Measurements from ENCODE around the gene ABLIM1. TPM values are rescaled to one million over a fixed set of nuclear protein-coding genes. Genes with fewer than 3 reads are reported as not detected.

The ABLIM1 gene
- total RNA-seq, 1 donor from 2014 or later, result 105 TPM

DNA sequence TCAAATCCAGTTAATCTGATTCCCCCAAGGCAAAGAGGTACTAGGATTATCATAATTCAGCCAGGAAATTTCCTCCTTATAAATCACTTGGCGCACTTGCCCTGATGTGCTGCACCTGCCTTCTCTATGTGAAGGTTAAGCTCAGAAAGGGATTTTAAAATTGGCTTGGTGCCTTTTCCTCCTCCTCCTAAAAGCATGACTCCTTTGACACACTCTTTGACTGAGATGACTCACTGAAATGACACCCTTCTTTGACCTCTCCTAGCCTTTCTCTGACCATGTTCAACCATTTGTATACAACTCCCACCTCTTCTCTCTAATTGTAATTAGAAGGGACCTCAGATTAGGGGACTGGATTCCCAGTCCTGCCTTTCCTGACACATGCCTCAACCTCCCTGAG lies 46.5 kb downstream of the ABLIM1 start:
- H3K36me3 Mint-ChIP-seq, result peaks cover 3% of the 10 kb centered on the region
- H3K27ac Mint-ChIP-seq, result no peak overlapping the region
- TF ChIP-seq, protein P1, sequence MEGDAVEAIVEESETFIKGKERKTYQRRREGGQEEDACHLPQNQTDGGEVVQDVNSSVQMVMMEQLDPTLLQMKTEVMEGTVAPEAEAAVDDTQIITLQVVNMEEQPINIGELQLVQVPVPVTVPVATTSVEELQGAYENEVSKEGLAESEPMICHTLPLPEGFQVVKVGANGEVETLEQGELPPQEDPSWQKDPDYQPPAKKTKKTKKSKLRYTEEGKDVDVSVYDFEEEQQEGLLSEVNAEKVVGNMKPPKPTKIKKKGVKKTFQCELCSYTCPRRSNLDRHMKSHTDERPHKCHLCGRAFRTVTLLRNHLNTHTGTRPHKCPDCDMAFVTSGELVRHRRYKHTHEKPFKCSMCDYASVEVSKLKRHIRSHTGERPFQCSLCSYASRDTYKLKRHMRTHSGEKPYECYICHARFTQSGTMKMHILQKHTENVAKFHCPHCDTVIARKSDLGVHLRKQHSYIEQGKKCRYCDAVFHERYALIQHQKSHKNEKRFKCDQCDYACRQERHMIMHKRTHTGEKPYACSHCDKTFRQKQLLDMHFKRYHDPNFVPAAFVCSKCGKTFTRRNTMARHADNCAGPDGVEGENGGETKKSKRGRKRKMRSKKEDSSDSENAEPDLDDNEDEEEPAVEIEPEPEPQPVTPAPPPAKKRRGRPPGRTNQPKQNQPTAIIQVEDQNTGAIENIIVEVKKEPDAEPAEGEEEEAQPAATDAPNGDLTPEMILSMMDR (IDR thresholded peaks at IDR 0.05; ENCODE audit: unreplicated experiment), result no peak
- H3K27me3 Mint-ChIP-seq (ENCODE audit: low read depth), result no peaks in the 10 kb centered on the region
- H3K4me3 Mint-ChIP-seq, result no peak overlapping the region
- no peaks in the 10 kb centered on the region for H3K4me1 Mint-ChIP-seq
- no peak for DNase-seq (ENCODE audit: low spot score in 2 of 2, unreplicated experiment in 2 of 2)
- peaks cover 4% of the 10 kb centered on the region for H3K9me3 Mint-ChIP-seq

DNA sequence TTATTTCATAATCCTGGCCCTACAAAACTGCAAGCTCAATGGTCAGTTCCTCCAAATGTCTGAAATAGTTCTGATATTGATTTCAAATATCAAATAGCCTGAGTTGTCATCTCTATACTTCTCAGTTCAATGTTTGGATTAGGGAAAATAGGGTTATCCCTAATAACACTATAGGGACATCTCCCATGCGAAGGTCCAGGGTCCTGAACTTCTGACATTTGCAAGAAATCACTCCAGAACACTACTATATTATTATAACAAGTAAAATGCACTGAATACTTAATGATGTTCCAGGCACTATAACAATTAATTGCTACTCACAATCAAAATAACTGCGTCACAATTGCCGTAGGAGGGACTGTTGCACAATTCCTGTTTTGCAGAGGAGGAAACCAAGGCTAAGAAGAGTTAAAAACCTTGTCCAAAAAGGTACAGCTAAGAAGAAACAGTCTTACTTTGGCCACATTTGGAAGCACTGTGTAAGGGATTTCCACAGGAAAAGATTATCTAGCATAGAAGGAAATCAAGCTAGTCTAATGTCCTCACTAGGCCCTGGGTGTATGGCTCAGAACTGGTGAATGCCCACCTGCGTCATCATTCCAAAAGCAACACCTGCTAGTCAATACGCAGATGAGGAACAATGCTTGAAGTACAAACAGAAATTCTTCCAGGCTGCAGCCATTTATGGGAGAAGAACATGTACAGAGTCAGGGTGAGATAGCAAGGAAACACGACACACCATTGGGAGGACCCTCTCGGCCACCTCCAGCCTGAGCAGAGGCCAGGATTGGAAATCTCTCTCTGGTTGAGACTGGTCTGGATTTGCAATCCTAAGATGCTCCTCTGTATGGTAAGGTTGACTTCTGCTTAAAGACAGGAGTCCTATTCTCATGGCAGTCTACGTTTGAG lies 48.3 kb downstream of the ABLIM1 start:
- peaks cover 8% of the 10 kb centered on the region for H3K4me1 Mint-ChIP-seq
- TF ChIP-seq, protein P1 (IDR thresholded peaks at IDR 0.05; ENCODE audit: unreplicated experiment), result no peak
- DNase-seq (ENCODE audit: low spot score in 2 of 2, unreplicated experiment in 2 of 2), result no peak
- H3K27ac Mint-ChIP-seq, result no peak overlapping the region
- peaks cover 3% of the 10 kb centered on the region for H3K36me3 Mint-ChIP-seq
- H3K4me3 Mint-ChIP-seq, result no peak overlapping the region
- peaks cover 4% of the 10 kb centered on the region for H3K9me3 Mint-ChIP-seq
- no peaks in the 10 kb centered on the region for H3K27me3 Mint-ChIP-seq (ENCODE audit: low read depth)

DNA sequence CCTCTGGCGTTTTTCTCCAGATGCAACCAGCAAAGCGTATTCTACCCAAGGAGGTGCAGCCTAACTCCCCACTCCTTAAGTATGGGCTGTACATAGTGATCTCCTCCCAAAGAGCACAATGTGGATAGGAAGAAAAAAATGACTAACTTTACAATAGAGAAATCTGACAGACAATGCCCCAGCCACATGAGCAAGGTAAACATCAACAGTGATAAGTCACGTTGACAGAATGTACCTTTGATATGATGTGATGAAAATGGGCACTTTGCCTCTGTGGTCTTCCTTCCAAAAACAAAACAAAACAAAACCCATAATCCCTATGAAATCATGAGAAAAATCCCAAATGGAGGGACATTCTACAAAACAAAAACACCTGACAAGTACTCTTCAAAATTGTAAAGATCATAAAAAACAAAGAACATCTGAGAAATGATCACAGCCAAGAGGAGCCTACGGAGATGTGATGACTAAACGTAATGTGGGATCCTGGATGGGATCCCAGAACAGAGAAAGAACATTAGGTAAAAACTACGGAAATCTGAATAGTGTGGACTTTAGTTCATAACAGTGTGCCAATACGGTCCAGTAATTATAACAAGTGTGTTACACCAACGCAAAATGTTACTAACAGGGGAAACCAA lies 50.6 kb downstream of the ABLIM1 start:
- no peak overlapping the region for H3K4me3 Mint-ChIP-seq
- DNase-seq (ENCODE audit: low spot score in 2 of 2, unreplicated experiment in 2 of 2), result no peak
- peaks cover 3% of the 10 kb centered on the region for H3K36me3 Mint-ChIP-seq
- TF ChIP-seq, protein P1 (IDR thresholded peaks at IDR 0.05; ENCODE audit: unreplicated experiment), result no peak
- peaks cover 4% of the 10 kb centered on the region for H3K9me3 Mint-ChIP-seq
- H3K27ac Mint-ChIP-seq, result no peak overlapping the region
- H3K27me3 Mint-ChIP-seq (ENCODE audit: low read depth), result no peaks in the 10 kb centered on the region
- H3K4me1 Mint-ChIP-seq, result peaks cover 16% of the 10 kb centered on the region

- TF ChIP-seq, protein P1 (IDR thresholded peaks at IDR 0.05; ENCODE audit: unreplicated experiment), result no peak
- DNase-seq (ENCODE audit: low spot score in 2 of 2, unreplicated experiment in 2 of 2), result no peak
- H3K4me1 Mint-ChIP-seq, result peaks cover 16% of the 10 kb centered on the region
- H3K36me3 Mint-ChIP-seq, result peaks cover 3% of the 10 kb centered on the region
- H3K27me3 Mint-ChIP-seq (ENCODE audit: low read depth), result no peaks in the 10 kb centered on the region
- peaks cover 4% of the 10 kb centered on the region for H3K9me3 Mint-ChIP-seq
- no peak overlapping the region for H3K27ac Mint-ChIP-seq
- no peak overlapping the region for H3K4me3 Mint-ChIP-seq
Observed at GRCh38 chr10:114605155-114605797, 52.8 kb downstream of the ABLIM1 start.

- DNase-seq (ENCODE audit: low spot score in 2 of 2, unreplicated experiment in 2 of 2), result no peak
- H3K9me3 Mint-ChIP-seq, result peaks cover 4% of the 10 kb centered on the region
- H3K4me1 Mint-ChIP-seq, result peaks cover 16% of the 10 kb centered on the region
- TF ChIP-seq, protein P1 (IDR thresholded peaks at IDR 0.05; ENCODE audit: unreplicated experiment), result no peak
- H3K36me3 Mint-ChIP-seq, result peaks cover 3% of the 10 kb centered on the region
- H3K27me3 Mint-ChIP-seq (ENCODE audit: low read depth), result no peaks in the 10 kb centered on the region
- no peak overlapping the region for H3K27ac Mint-ChIP-seq
- no peak overlapping the region for H3K4me3 Mint-ChIP-seq
Observed at GRCh38 chr10:114604357-114605130, 53.5 kb downstream of the ABLIM1 start.
